ENCODE results near the gene ARHGDIB.

Gene ARHGDIB

DNA sequence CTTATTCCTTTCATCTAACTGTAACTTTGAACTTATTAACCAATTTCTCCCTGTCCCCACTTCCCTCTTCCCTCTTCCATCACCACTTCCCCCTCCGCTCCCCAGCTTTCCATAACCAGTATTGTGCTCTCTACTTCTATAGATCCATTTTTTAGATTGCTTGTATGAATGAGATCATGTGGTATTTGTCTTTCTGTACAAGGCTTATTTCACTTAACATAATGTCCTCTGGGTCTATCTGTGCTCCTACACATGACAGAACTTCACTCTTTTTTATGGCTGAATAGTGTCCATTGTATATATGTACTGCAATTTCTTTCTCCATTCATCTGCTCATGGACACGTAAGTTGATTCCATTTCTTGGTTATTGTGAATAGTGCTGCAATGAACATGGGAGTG, 37.5 kb downstream of the ARHGDIB start:
- Histone ChIP-seq H4K8ac (ENCODE audit: low read depth, low read length) (no peak overlapping the region), H3K79me1 (ENCODE audit: low read length) (no peaks in the 10 kb centered on the region), H3K56ac (ENCODE audit: low read length) (no peak overlapping the region), H3K4me3 (ENCODE audit: low read length) (no peak overlapping the region), H3K4ac (ENCODE audit: low read depth, low read length) (no peak overlapping the region), H3K36me3 (ENCODE audit: control insufficient read depth, insufficient read depth, low read length) (no peaks in the 10 kb centered on the region), H2BK15ac (replicated peaks; ENCODE audit: low read depth) (no peak overlapping the region), H4K5ac (ENCODE audit: low read length) (no peak overlapping the region), H3K27ac (ENCODE audit: low read depth, low read length) (no peak overlapping the region), H3K18ac (ENCODE audit: low read length) (no peak overlapping the region), H3K23ac (ENCODE audit: low read length) (no peak overlapping the region), H3K9ac (ENCODE audit: low read length) (no peak overlapping the region), H3K27me3 (ENCODE audit: insufficient read depth, low read length, poor library complexity) (no peaks in the 10 kb centered on the region), H2BK120ac (ENCODE audit: low read depth, low read length) (no peak overlapping the region), H3K4me1 (ENCODE audit: control insufficient read depth, low read depth, low read length) (no peaks in the 10 kb centered on the region), H2AK5ac (ENCODE audit: low read length) (no peak overlapping the region), H3K4me2 (ENCODE audit: low read length) (no peak overlapping the region), H2BK5ac (ENCODE audit: low read length) (no peak overlapping the region), H3K79me2 (ENCODE audit: control insufficient read depth, insufficient read depth, low read length) (no peaks in the 10 kb centered on the region)
- no peak for DNase-seq
- no CpG with 5 or more reads among the region's 2 CpGs for WGBS (ENCODE audit: extremely low coverage, insufficient coverage, low lambda C conversion rate)

- WGBS (ENCODE audit: extremely low coverage, insufficient coverage, low lambda C conversion rate) = no CpG with 5 or more reads among the region's 2 CpGs
- no peak overlapping the region for H2BK15ac ChIP-seq (replicated peaks; ENCODE audit: low read depth)
These were observed 40.2 kb downstream of the ARHGDIB start for GRCh38 chr12:14921218-14921617.

DNA sequence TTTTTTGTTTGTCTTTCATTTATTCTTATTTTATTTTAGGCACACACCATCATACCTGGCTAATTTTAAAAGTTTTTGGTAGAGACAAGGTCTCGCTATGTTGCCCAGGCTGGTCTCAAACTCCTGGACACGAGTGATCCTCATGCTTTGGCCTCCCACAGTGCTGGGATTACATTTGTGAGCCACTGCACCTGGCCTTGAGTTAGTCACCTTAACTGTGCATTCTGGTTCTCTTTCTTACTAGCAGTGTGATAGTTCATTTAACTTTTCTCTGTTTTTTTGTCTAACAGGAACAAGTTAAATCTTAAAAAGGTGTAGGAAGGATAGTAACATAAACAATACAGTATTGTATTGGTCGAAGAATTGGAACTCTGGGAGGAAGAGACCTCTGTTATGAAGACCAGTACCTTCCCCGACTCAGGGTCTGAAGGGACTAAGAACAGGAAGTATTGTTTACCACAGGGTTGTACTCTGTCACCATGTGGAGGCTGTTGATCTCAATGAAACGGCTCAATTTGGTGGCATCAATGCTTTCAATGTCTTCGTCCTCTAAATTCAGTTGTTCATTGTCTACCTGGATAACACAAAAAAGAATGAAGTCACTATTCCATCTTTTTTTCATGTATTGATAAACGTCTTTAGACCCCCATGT, 40.8 kb downstream of the ARHGDIB start:
- Histone ChIP-seq H2AK5ac (ENCODE audit: low read length) (no peak overlapping the region), H2BK15ac (replicated peaks; ENCODE audit: low read depth) (no peak overlapping the region), H3K9ac (ENCODE audit: low read length) (no peak overlapping the region), H3K18ac (ENCODE audit: low read length) (no peak overlapping the region), H3K79me1 (ENCODE audit: low read length) (no peaks in the 10 kb centered on the region), H2BK5ac (ENCODE audit: low read length) (no peak overlapping the region), H4K8ac (ENCODE audit: low read depth, low read length) (no peak overlapping the region), H3K36me3 (ENCODE audit: control insufficient read depth, insufficient read depth, low read length) (no peaks in the 10 kb centered on the region), H3K27me3 (ENCODE audit: insufficient read depth, low read length, poor library complexity) (no peaks in the 10 kb centered on the region), H3K23ac (ENCODE audit: low read length) (no peak overlapping the region), H3K4me3 (ENCODE audit: low read length) (no peak overlapping the region), H3K4ac (ENCODE audit: low read depth, low read length) (no peak overlapping the region), H3K4me2 (ENCODE audit: low read length) (no peak overlapping the region), H3K27ac (ENCODE audit: low read depth, low read length) (no peak overlapping the region), H3K56ac (ENCODE audit: low read length) (no peak overlapping the region), H3K79me2 (ENCODE audit: control insufficient read depth, insufficient read depth, low read length) (no peaks in the 10 kb centered on the region), H3K4me1 (ENCODE audit: control insufficient read depth, low read depth, low read length) (no peaks in the 10 kb centered on the region), H2BK120ac (ENCODE audit: low read depth, low read length) (no peak overlapping the region), H4K5ac (ENCODE audit: low read length) (no peak overlapping the region)
- no peak for DNase-seq
- WGBS (ENCODE audit: extremely low coverage, insufficient coverage, low lambda C conversion rate) = no CpG with 5 or more reads among the region's 7 CpGs

More at GRCh38 chr12:14921218-14921617, 40.2 kb downstream of the ARHGDIB start:
- H3K27me3 ChIP-seq (ENCODE audit: insufficient read depth, low read length, poor library complexity) = no peaks in the 10 kb centered on the region
- no peak overlapping the region for H2BK120ac ChIP-seq (ENCODE audit: low read depth, low read length)
- no peak overlapping the region for H2BK5ac ChIP-seq (ENCODE audit: low read length)
- no peaks in the 10 kb centered on the region for H3K4me1 ChIP-seq (ENCODE audit: control insufficient read depth, low read depth, low read length)
- no peak overlapping the region for H3K23ac ChIP-seq (ENCODE audit: low read length)
- no peak overlapping the region for H3K27ac ChIP-seq (ENCODE audit: low read depth, low read length)
- no peak overlapping the region for H4K8ac ChIP-seq (ENCODE audit: low read depth, low read length)
- no peak overlapping the region for H3K56ac ChIP-seq (ENCODE audit: low read length)
- H3K36me3 ChIP-seq (ENCODE audit: control insufficient read depth, insufficient read depth, low read length) = no peaks in the 10 kb centered on the region
- no peak overlapping the region for H3K4ac ChIP-seq (ENCODE audit: low read depth, low read length)
- no peak overlapping the region for H2AK5ac ChIP-seq (ENCODE audit: low read length)
- no peaks in the 10 kb centered on the region for H3K79me1 ChIP-seq (ENCODE audit: low read length)
- no peak overlapping the region for H3K4me2 ChIP-seq (ENCODE audit: low read length)
- no peak overlapping the region for H4K5ac ChIP-seq (ENCODE audit: low read length)
- H3K79me2 ChIP-seq (ENCODE audit: control insufficient read depth, insufficient read depth, low read length) = no peaks in the 10 kb centered on the region
- no peak overlapping the region for H3K18ac ChIP-seq (ENCODE audit: low read length)
- no peak overlapping the region for H3K4me3 ChIP-seq (ENCODE audit: low read length)
- no peak overlapping the region for H3K9ac ChIP-seq (ENCODE audit: low read length)
- DNase-seq = no peak

DNA sequence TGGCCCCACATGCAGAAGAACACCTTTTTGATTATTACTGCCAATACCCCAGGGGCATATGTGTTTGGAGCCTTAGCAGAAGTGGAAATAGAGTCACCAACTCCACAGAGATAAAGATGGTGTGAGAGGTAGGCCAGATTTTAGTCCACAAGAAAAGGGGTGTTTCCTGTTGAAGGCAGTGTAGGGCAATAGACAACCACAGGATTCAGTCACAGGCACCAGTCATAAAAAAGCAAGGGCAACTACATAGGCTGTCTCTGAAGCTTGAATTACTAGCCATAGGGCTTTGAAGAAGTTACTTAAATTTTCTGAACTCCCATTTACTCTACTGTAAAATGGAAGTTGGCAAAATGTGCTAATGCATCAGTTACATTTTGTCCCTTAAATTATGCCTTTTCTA, 41.9 kb downstream of the ARHGDIB start:
- H4K5ac ChIP-seq (ENCODE audit: low read length) = no peak overlapping the region
- H3K27ac ChIP-seq (ENCODE audit: low read depth, low read length) = no peak overlapping the region

DNA sequence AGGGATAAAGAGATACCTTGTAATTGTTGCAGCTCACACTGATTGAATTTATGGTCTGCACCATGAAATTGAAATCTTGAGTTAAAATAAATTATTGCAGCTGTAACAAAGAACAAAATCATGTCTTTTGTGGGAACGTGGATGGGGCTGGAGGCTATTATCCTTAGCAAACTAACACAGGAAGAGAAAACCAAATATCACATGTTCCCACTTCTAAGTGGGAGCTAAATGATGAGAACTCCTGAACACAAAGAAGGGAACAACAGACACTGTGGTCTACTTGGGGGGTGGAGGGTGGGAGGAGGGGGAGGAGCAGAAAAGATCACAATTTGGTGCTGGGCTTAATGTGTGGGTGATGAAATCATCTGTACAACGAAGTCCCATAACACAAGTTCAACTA, 45.7 kb downstream of the ARHGDIB start:
- Histone ChIP-seq H2BK120ac (ENCODE audit: low read depth, low read length) (no peak overlapping the region), H3K4me2 (ENCODE audit: low read length) (no peak overlapping the region), H3K36me3 (ENCODE audit: control insufficient read depth, insufficient read depth, low read length) (no peaks in the 10 kb centered on the region), H3K4ac (ENCODE audit: low read depth, low read length) (no peak overlapping the region), H4K8ac (ENCODE audit: low read depth, low read length) (no peak overlapping the region), H3K4me1 (ENCODE audit: control insufficient read depth, low read depth, low read length) (no peaks in the 10 kb centered on the region), H3K9ac (ENCODE audit: low read length) (no peak overlapping the region), H4K5ac (ENCODE audit: low read length) (no peak overlapping the region), H3K18ac (ENCODE audit: low read length) (no peak overlapping the region), H3K79me2 (ENCODE audit: control insufficient read depth, insufficient read depth, low read length) (no peaks in the 10 kb centered on the region), H2BK5ac (ENCODE audit: low read length) (no peak overlapping the region), H3K79me1 (ENCODE audit: low read length) (no peaks in the 10 kb centered on the region), H3K56ac (ENCODE audit: low read length) (no peak overlapping the region), H2AK5ac (ENCODE audit: low read length) (no peak overlapping the region), H3K23ac (ENCODE audit: low read length) (no peak overlapping the region), H2BK15ac (replicated peaks; ENCODE audit: low read depth) (no peak overlapping the region), H3K27ac (ENCODE audit: low read depth, low read length) (no peak overlapping the region), H3K4me3 (ENCODE audit: low read length) (no peak overlapping the region), H3K27me3 (ENCODE audit: insufficient read depth, low read length, poor library complexity) (no peaks in the 10 kb centered on the region)
- no CpG with 5 or more reads among the region's 2 CpGs for WGBS (ENCODE audit: extremely low coverage, insufficient coverage, low lambda C conversion rate)
- DNase-seq = no peak

More for the DNA sequence above, 41.9 kb downstream of the ARHGDIB start:
- Histone ChIP-seq H3K18ac (ENCODE audit: low read length) (no peak overlapping the region), H2BK15ac (replicated peaks; ENCODE audit: low read depth) (no peak overlapping the region), H3K4me1 (ENCODE audit: control insufficient read depth, low read depth, low read length) (no peaks in the 10 kb centered on the region), H3K56ac (ENCODE audit: low read length) (no peak overlapping the region), H3K9ac (ENCODE audit: low read length) (no peak overlapping the region), H3K79me2 (ENCODE audit: control insufficient read depth, insufficient read depth, low read length) (no peaks in the 10 kb centered on the region), H3K79me1 (ENCODE audit: low read length) (no peaks in the 10 kb centered on the region), H4K8ac (ENCODE audit: low read depth, low read length) (no peak overlapping the region), H3K27me3 (ENCODE audit: insufficient read depth, low read length, poor library complexity) (no peaks in the 10 kb centered on the region), H2AK5ac (ENCODE audit: low read length) (no peak overlapping the region), H3K4me2 (ENCODE audit: low read length) (no peak overlapping the region), H3K4ac (ENCODE audit: low read depth, low read length) (no peak overlapping the region), H2BK5ac (ENCODE audit: low read length) (no peak overlapping the region), H3K36me3 (ENCODE audit: control insufficient read depth, insufficient read depth, low read length) (no peaks in the 10 kb centered on the region), H2BK120ac (ENCODE audit: low read depth, low read length) (no peak overlapping the region), H3K4me3 (ENCODE audit: low read length) (no peak overlapping the region), H3K23ac (ENCODE audit: low read length) (no peak overlapping the region)
- DNase-seq = no peak

GRCh38 chr12:14913381-14913781, 48.0 kb downstream of the ARHGDIB start:
- Histone ChIP-seq H3K79me1 (ENCODE audit: low read length) (no peaks in the 10 kb centered on the region), H2AK5ac (ENCODE audit: low read length) (no peak overlapping the region), H3K18ac (ENCODE audit: low read length) (no peak overlapping the region), H3K79me2 (ENCODE audit: control insufficient read depth, insufficient read depth, low read length) (no peaks in the 10 kb centered on the region), H2BK5ac (ENCODE audit: low read length) (no peak overlapping the region), H3K23ac (ENCODE audit: low read length) (no peak overlapping the region), H2BK120ac (ENCODE audit: low read depth, low read length) (no peak overlapping the region), H4K8ac (ENCODE audit: low read depth, low read length) (no peak overlapping the region), H2BK15ac (replicated peaks; ENCODE audit: low read depth) (no peak overlapping the region), H3K9ac (ENCODE audit: low read length) (no peak overlapping the region), H3K36me3 (ENCODE audit: control insufficient read depth, insufficient read depth, low read length) (no peaks in the 10 kb centered on the region), H3K27me3 (ENCODE audit: insufficient read depth, low read length, poor library complexity) (no peaks in the 10 kb centered on the region), H3K4me1 (ENCODE audit: control insufficient read depth, low read depth, low read length) (no peaks in the 10 kb centered on the region), H3K4me3 (ENCODE audit: low read length) (no peak overlapping the region), H3K4ac (ENCODE audit: low read depth, low read length) (no peak overlapping the region), H3K56ac (ENCODE audit: low read length) (no peak overlapping the region), H3K4me2 (ENCODE audit: low read length) (no peak overlapping the region), H4K5ac (ENCODE audit: low read length) (no peak overlapping the region), H3K27ac (ENCODE audit: low read depth, low read length) (no peak overlapping the region)
- no CpG with 5 or more reads among the region's 4 CpGs for WGBS (ENCODE audit: extremely low coverage, insufficient coverage, low lambda C conversion rate)
- no peak for DNase-seq

Measured in mesendoderm (in vitro differentiated cells).